Activated CD8-positive, alpha-beta memory T cell treated with anti-CD3 and anti-CD28 coated beads, Interleukin-2, amount 10 ng/mL, durations not matched to agents 7 days and 5 days (primary cell): ENCODE measurements around the gene MICALL2. TPM values are rescaled to one million over a fixed set of nuclear protein-coding genes. Genes with fewer than 3 reads are reported as not detected.

Source experiments
- ATAC-seq: fragments of 150-1000 bp; cut with Tn5 transposase; one replicate; pipeline ENCODE4 v1.10.0; 2021; ENCODE audit warnings: moderate library complexity
- CTCF ChIA-PET: fragments of 350-600 bp; sonication (Branson Sonifier 250); formaldehyde crosslinking; loops from one replicate; lab custom pipeline; 2021; ENCODE audit warnings: antibody characterized with exemption; lab: Charles Lee
- DNase-seq: peaks from one replicate; pipeline ENCODE4 v3.0.0-alpha.2; 2020
- H3K27ac Mint-ChIP-seq: one replicate; pipeline ENCODE4 v1.8.0; 2021; ENCODE audit warnings: mild to moderate bottlenecking, mixed read lengths
- H3K27me3 Mint-ChIP-seq: one replicate; pipeline ENCODE4 v1.8.0; 2021; ENCODE audit warnings: mixed read lengths
- H3K36me3 Mint-ChIP-seq: one replicate; pipeline ENCODE4 v1.8.0; 2021; ENCODE audit warnings: mild to moderate bottlenecking, mixed read lengths
- H3K4me1 Mint-ChIP-seq: one replicate; pipeline ENCODE4 v1.8.0; 2021; ENCODE audit warnings: mixed read lengths
- H3K4me3 Mint-ChIP-seq: one replicate; pipeline ENCODE4 v1.8.0; 2021; ENCODE audit warnings: mild to moderate bottlenecking, moderate library complexity, mixed read lengths
- H3K9me3 Mint-ChIP-seq: one replicate; pipeline ENCODE4 v1.8.0; 2022; ENCODE audit warnings: low read depth, mixed read lengths
- total RNA-seq, 2 experiments: library from RNA; stranded (reverse); gene quantifications; one replicate each; pipeline ENCODE4 v1.2.3, GENCODE V29; 2021

MICALL2 gene
- total RNA-seq, 2 experiments from 2014 or later, result 2.1 to 2.2 TPM

DNA sequence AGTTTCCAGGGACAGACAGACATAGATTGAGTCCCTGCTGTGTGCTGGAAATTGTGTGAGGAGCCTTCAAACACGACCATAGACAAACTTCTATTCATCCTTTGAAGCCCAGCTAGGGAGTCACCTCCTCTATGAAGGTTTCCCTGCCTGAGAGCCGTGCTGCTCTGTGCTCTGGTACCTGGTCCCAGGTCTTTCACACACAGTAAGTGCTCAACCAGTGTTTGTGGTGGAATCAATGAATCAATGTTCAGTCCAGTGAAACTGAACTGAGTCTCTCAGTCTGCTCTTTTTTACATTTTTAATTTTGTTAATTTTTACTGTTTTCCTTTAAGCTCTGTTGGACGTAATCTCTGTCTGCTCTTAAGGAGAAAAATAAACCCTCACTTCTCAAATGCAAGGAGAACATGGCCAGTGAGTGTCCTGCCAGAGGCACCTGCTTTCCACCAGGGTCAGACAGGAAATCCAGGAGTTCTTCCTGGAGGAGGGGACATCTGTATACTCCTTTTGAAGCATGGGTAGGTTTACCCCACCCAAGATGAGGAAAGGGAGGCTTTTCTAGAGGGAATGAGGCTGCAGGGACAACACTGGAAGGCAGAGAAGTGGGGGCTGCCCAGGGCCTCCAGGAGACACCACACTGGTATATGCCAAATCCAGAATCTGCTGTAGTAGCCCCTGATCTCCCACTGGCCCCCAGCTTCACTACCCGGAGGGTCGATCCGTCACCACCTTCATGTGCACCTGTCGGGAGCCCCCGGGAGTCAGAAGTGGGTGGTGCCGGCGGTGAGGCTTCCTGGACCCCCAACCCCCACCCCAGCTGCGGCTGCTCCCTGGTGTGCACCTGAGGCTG is 56.3 kb downstream of the MICALL2 start:
- ATAC-seq (no peak), DNase-seq (no peak)
- CTCF ChIA-PET, result no interaction called here
- H3K36me3 Mint-ChIP-seq, result no peaks in the 10 kb centered on the region
- peaks cover 2% of the 10 kb centered on the region for H3K4me1 Mint-ChIP-seq
- H3K27ac Mint-ChIP-seq, result no peak overlapping the region
- H3K27me3 Mint-ChIP-seq, result peaks cover 37% of the 10 kb centered on the region
- H3K9me3 Mint-ChIP-seq, result no peaks in the 10 kb centered on the region
- H3K4me3 Mint-ChIP-seq, result no peak overlapping the region

DNA sequence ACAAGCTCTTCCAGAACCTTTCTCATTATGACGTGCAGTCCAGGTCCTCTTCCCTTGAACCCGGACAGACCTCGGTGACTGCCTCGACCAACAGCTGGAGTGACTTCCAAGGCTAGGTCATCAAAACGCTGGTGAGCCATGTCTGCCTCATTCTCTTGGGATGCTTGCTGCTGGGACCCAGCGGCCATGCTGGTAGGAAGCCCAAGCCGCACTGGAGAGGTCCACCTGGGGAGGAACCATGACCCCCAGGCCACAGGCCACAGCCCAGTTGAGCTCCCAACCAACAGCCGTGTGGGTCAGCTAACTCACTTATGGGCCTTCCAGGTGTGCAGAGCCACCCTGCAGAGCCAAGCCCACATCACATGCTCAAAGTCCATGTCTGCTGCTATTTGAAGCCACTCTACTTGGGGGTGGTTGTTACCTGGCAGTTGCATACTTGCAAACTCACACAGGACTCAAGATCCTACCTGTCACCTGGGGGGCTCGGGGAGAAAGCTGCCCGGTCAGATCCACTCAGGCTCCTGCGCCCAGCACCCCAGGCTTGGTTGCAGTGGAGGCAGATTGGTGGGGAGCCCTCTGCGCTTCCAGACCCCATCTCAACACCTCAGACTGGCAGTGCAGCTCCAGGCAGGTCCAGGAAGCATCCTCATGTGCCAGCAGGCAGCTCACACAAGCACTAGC is 57.0 kb downstream of the MICALL2 start:
- CTCF ChIA-PET, result no interaction called here

DNA sequence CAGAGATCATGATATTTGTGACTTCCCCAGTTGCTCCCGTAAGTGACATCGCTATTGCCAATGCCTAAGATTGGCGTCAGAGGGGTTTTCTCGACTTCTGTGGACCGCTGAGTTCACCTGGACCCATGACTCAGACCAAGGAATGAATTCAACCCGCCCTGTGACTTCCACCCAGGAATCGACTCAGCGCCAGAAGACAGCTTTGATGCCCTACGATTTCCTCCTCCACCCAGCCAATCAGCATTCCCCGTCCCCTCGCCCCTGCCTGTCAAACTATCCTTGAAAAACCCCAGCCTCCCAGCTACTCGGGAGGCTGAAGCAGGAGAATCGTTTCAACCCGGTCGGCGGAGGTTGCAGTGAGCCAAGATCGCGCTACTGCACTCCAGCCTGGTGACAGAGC is 58.3 kb downstream of the MICALL2 start:
- CTCF ChIA-PET, result interaction anchor here (0.7 kb wide), 1 partner anchor 348 kb away, joined by 3 read pairs; no protein-coding TSS in a partner anchor
- ATAC-seq (no peak), DNase-seq (no peak)
- Mint-ChIP-seq H3K36me3 (no peaks in the 10 kb centered on the region), H3K9me3 (no peaks in the 10 kb centered on the region), H3K4me1 (peaks cover 2% of the 10 kb centered on the region), H3K27me3 (peaks cover 37% of the 10 kb centered on the region), H3K4me3 (no peak overlapping the region), H3K27ac (no peak overlapping the region)

More for the DNA sequence above, 57.0 kb downstream of the MICALL2 start:
- no peak overlapping the region for H3K4me3 Mint-ChIP-seq
- ATAC-seq (no peak), DNase-seq (no peak)
- no peaks in the 10 kb centered on the region for H3K36me3 Mint-ChIP-seq
- H3K27ac Mint-ChIP-seq, result no peak overlapping the region
- H3K9me3 Mint-ChIP-seq, result no peaks in the 10 kb centered on the region
- peaks cover 2% of the 10 kb centered on the region for H3K4me1 Mint-ChIP-seq
- H3K27me3 Mint-ChIP-seq, result peaks cover 37% of the 10 kb centered on the region

DNA sequence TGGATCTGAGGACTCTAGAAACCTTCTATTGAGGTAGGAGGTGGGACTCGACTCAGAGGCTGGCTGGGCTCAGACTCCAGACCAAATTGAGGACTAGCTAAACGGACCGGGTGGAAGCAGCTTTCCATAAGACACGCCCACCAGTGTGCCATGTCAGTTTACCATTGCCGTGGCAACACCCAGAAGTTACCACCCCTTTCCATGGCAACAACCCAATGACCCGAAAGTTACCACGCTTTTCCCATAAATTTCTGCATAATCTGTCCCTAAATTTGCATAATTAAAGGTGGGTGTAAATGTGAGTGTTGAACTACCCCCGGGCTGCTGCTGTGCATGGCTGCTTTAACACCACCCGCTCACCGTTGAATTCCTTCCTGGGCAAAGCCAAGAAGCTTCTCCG is 58.9 kb downstream of the MICALL2 start:
- DNase-seq, result no peak
- CTCF ChIA-PET, result no interaction called here
- H3K27ac Mint-ChIP-seq, result no peak overlapping the region

GRCh38 chr7:1397491-1398327 is 61.6 kb downstream of the MICALL2 start:
- Mint-ChIP-seq H3K36me3 (no peaks in the 10 kb centered on the region), H3K4me3 (no peak overlapping the region), H3K9me3 (no peaks in the 10 kb centered on the region), H3K27ac (no peak overlapping the region), H3K4me1 (no peaks in the 10 kb centered on the region), H3K27me3 (peaks cover 13% of the 10 kb centered on the region)
- CTCF ChIA-PET, result no interaction called here
- ATAC-seq, result no peak
- no peak for DNase-seq

More for the DNA sequence above, 58.9 kb downstream of the MICALL2 start:
- no peaks in the 10 kb centered on the region for H3K9me3 Mint-ChIP-seq
- peaks cover 2% of the 10 kb centered on the region for H3K4me1 Mint-ChIP-seq
- H3K4me3 Mint-ChIP-seq, result no peak overlapping the region
- no peak for ATAC-seq
- H3K36me3 Mint-ChIP-seq, result no peaks in the 10 kb centered on the region
- peaks cover 33% of the 10 kb centered on the region for H3K27me3 Mint-ChIP-seq

- Mint-ChIP-seq H3K4me3 (no peak overlapping the region), H3K27ac (no peak overlapping the region), H3K9me3 (no peaks in the 10 kb centered on the region), H3K27me3 (peaks cover 5% of the 10 kb centered on the region), H3K36me3 (no peaks in the 10 kb centered on the region), H3K4me1 (no peaks in the 10 kb centered on the region)
- CTCF ChIA-PET, result no interaction called here
- DNase-seq, result no peak
- ATAC-seq, result no peak
Observed at GRCh38 chr7:1396195-1396594, 63.1 kb downstream of the MICALL2 start.

- DNase-seq (no peak), ATAC-seq (no peak)
- CTCF ChIA-PET, result no interaction called here
- H3K27ac Mint-ChIP-seq, result no peak overlapping the region
- no peak overlapping the region for H3K4me3 Mint-ChIP-seq
- no peaks in the 10 kb centered on the region for H3K4me1 Mint-ChIP-seq
- H3K27me3 Mint-ChIP-seq, result no peaks in the 10 kb centered on the region
- no peaks in the 10 kb centered on the region for H3K9me3 Mint-ChIP-seq
- H3K36me3 Mint-ChIP-seq, result no peaks in the 10 kb centered on the region
Observed at GRCh38 chr7:1395211-1396070, 63.8 kb downstream of the MICALL2 start.

- Mint-ChIP-seq H3K36me3 (no peaks in the 10 kb centered on the region), H3K27ac (no peak overlapping the region), H3K4me3 (no peak overlapping the region), H3K4me1 (no peaks in the 10 kb centered on the region), H3K27me3 (no peaks in the 10 kb centered on the region), H3K9me3 (no peaks in the 10 kb centered on the region)
- ATAC-seq (no peak), DNase-seq (no peak)
- CTCF ChIA-PET, result no interaction called here
Observed at GRCh38 chr7:1394371-1394770, 64.9 kb downstream of the MICALL2 start.

GRCh38 chr7:1393421-1393820 is 65.8 kb downstream of the MICALL2 start:
- H3K27me3 Mint-ChIP-seq, result no peaks in the 10 kb centered on the region
- no peak for ATAC-seq
- H3K27ac Mint-ChIP-seq, result no peak overlapping the region
- no peaks in the 10 kb centered on the region for H3K9me3 Mint-ChIP-seq
- CTCF ChIA-PET, result no interaction called here
- H3K36me3 Mint-ChIP-seq, result no peaks in the 10 kb centered on the region
- H3K4me1 Mint-ChIP-seq, result no peaks in the 10 kb centered on the region
- no peak overlapping the region for H3K4me3 Mint-ChIP-seq
- DNase-seq, result no peak

DNA sequence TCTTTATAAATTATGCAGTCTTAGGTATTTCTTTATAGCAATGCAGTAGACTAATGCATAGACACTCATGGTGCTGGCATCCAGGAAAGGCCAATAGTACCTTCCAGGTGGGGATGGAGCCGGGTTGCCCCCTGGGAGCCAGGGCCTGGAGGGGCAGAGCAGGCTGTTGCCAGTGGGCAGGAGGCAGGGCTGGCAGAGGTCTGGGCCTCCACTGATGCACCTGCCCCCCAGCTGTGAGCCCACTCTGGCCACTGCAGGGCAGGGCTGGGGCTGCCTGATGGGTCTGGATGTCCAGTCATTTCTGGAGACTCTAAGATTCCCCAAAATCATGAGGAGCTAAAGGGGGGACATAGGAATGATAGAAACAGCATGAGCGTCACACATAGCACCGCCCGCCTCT is 66.7 kb downstream of the MICALL2 start:
- no peak for ATAC-seq
- CTCF ChIA-PET, result no interaction called here

GRCh38 chr7:1391449-1391848 is 67.8 kb downstream of the MICALL2 start:
- Mint-ChIP-seq H3K4me1 (no peaks in the 10 kb centered on the region), H3K27ac (no peak overlapping the region), H3K9me3 (no peaks in the 10 kb centered on the region), H3K4me3 (no peak overlapping the region), H3K27me3 (no peaks in the 10 kb centered on the region), H3K36me3 (no peaks in the 10 kb centered on the region)
- DNase-seq, result no peak
- CTCF ChIA-PET, result no interaction called here
- no peak for ATAC-seq

More for the DNA sequence above, 66.7 kb downstream of the MICALL2 start:
- Mint-ChIP-seq H3K36me3 (no peaks in the 10 kb centered on the region), H3K4me1 (no peaks in the 10 kb centered on the region), H3K27ac (no peak overlapping the region), H3K9me3 (no peaks in the 10 kb centered on the region), H3K27me3 (no peaks in the 10 kb centered on the region), H3K4me3 (no peak overlapping the region)
- no peak for DNase-seq

DNA sequence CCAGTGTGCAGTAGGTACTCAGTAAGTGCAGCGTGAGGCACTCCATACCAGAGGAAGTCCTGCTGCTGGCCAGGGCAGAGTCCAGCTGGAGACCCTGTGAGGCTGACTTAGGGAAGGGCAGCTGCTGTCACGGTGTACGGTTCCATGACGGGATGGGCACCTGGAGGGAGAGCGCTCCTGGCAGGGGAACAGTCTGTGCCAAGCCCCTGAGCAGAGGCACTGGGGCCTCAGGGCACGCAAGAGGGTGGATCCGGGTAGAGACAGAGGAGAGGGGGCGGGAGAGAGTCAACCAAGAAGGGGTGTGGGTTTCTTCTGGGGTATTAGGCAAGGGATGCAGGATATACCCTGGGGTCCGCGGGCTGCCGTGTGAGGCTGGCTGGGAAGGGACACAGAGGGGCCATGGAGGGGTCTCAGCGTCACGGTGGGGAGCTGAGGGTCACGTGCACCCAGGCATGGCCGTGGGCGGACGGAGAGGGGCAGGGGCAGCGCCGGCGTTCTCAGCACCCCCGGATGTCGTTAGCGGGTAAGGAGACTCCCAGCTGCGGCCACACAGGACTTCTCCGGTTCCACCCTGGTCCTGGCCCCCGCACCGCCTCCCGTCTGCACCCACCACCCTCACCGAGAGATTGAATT is 70.5 kb downstream of the MICALL2 start:
- DNase-seq, result no peak
- Mint-ChIP-seq H3K4me3 (no peak overlapping the region), H3K36me3 (no peaks in the 10 kb centered on the region), H3K27me3 (no peaks in the 10 kb centered on the region), H3K4me1 (no peaks in the 10 kb centered on the region), H3K27ac (no peak overlapping the region), H3K9me3 (no peaks in the 10 kb centered on the region)
- no peak for ATAC-seq
- CTCF ChIA-PET, result no interaction called here
